Suprapubic skin (tissue), 4 donors: ENCODE data around the gene ENG.

Source experiments
- EP300 ChIP-seq: sonication (generic); formaldehyde crosslinking; IDR thresholded peaks from one replicate; pipeline ENCODE4 v1.6.1; 2017; ENCODE audit warnings: antibody characterized with exemption
- POLR2AphosphoS5 ChIP-seq, 3 donors: sonication (generic); formaldehyde crosslinking; IDR thresholded peaks; one replicate each; pipeline ENCODE4 v1.6.1; 2017; ENCODE audit warnings: antibody characterized with exemption in 3 of 3
- TF ChIP-seq, protein P1 (sequence below), 2 donors: fragments of 200-600 bp in 1 of 2; fragments of 450-650 bp in 1 of 2; sonication (generic) in 1 of 2; IDR thresholded peaks; one replicate each; pipeline ENCODE4 v1.5.1; 2016 to 2019; ENCODE audit warnings: antibody characterized with exemption in 2 of 2, mild to moderate bottlenecking in 1 of 2, moderate library complexity in 1 of 2

DNA sequence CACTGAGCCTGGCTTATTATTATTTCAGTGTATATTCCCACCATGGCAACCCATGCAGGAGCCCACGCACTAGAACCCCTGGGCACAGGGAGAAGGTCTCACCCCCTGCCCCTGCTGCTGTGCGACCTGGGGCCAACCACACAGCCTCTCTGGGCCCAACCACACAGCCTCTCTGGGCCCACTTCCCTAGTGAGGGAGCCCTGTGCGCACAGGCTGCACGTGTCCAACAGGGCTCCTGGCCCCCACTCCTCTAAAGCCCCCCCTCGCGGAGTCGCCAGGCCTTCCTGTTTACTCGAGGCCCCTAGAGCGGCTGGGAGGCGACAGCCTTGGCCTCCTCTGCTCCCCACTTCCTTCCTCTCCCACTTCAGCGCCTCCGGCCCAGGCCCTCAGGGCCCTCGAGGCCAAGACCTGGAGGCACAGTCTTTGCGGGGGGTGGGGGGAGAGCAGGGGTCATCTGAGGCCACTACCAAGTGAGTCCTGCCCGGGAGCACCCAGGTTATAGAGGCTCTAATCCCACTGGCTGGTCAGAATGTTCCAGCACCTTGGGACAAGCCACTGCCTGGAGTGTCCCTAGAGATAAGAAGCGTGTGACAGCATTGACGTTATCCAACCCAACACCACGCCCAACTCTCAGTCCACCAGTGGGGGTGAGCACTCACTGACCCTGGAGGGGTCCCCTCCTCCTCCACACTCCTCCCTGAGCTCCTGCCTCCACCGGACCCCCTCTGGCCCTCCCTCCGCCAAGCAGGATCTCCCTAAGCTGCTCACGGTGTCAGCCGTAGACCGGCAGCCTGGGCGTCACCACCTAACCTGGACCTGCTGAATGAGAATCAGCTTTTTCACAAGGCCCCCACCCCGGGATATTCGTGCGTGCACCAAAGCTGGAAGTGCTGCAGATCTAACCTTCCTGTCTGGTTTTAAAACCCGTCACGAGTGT lies 7.9 kb upstream of the ENG start:
- TF ChIP-seq, protein P1, sequence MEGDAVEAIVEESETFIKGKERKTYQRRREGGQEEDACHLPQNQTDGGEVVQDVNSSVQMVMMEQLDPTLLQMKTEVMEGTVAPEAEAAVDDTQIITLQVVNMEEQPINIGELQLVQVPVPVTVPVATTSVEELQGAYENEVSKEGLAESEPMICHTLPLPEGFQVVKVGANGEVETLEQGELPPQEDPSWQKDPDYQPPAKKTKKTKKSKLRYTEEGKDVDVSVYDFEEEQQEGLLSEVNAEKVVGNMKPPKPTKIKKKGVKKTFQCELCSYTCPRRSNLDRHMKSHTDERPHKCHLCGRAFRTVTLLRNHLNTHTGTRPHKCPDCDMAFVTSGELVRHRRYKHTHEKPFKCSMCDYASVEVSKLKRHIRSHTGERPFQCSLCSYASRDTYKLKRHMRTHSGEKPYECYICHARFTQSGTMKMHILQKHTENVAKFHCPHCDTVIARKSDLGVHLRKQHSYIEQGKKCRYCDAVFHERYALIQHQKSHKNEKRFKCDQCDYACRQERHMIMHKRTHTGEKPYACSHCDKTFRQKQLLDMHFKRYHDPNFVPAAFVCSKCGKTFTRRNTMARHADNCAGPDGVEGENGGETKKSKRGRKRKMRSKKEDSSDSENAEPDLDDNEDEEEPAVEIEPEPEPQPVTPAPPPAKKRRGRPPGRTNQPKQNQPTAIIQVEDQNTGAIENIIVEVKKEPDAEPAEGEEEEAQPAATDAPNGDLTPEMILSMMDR (IDR thresholded peaks at IDR 0.05) = no peak
- no peak for TF ChIP-seq POLR2AphosphoS5 (IDR thresholded peaks at IDR 0.05)
- no peak for TF ChIP-seq EP300
